ENCODE results near the gene WNT8B. TPM values are rescaled to one million over a fixed set of nuclear protein-coding genes. Genes with fewer than 3 reads are reported as not detected.

Gene WNT8B
- total and polyA plus RNA-seq, 2 donors = 0.08 to 0.11 TPM

GRCh38 chr10:100469756-100470155 is 6.9 kb downstream of the WNT8B start:
- Histone ChIP-seq H3K4me3 (ENCODE audit: low read depth, low read length) (no peak overlapping the region), H3K36me3 (ENCODE audit: insufficient read depth) (no peaks in the 10 kb centered on the region), H3K4me1 (ENCODE audit: insufficient read depth) (no peaks in the 10 kb centered on the region), H3K27ac (ENCODE audit: low read depth) (no peak overlapping the region)
- WGBS = 78% methylated on average over 1 of the region's 1 CpG
- no peak for DNase-seq (ENCODE audit: extremely low spot score)

- 46% methylated on average over 3 of the region's 3 CpGs for WGBS
- H3K4me3 ChIP-seq (ENCODE audit: low read depth, low read length) = no peak overlapping the region
- no peaks in the 10 kb centered on the region for H3K4me1 ChIP-seq (ENCODE audit: insufficient read depth)
- no peak overlapping the region for H3K27ac ChIP-seq (ENCODE audit: low read depth)
- no peak for DNase-seq (ENCODE audit: extremely low spot score)
- no peaks in the 10 kb centered on the region for H3K36me3 ChIP-seq (ENCODE audit: insufficient read depth)
Measured at GRCh38 chr10:100470367-100470766, 7.6 kb downstream of the WNT8B start.

GRCh38 chr10:100477970-100478369 is 15.2 kb downstream of the WNT8B start:
- WGBS = 23% methylated on average over 5 of the region's 5 CpGs
- no peak for DNase-seq (ENCODE audit: extremely low spot score)
- Histone ChIP-seq H3K27ac (ENCODE audit: low read depth) (no peak overlapping the region), H3K4me1 (ENCODE audit: insufficient read depth) (no peaks in the 10 kb centered on the region), H3K4me3 (ENCODE audit: low read depth, low read length) (no peak overlapping the region), H3K36me3 (ENCODE audit: insufficient read depth) (no peaks in the 10 kb centered on the region)

GRCh38 chr10:100479037-100479436 is 16.2 kb downstream of the WNT8B start:
- no peaks in the 10 kb centered on the region for H3K4me1 ChIP-seq (ENCODE audit: insufficient read depth)
- no peak overlapping the region for H3K4me3 ChIP-seq (ENCODE audit: low read depth, low read length)
- no peak for DNase-seq (ENCODE audit: extremely low spot score)
- 7% methylated on average over 4 of the region's 4 CpGs for WGBS
- no peak overlapping the region for H3K27ac ChIP-seq (ENCODE audit: low read depth)
- no peaks in the 10 kb centered on the region for H3K36me3 ChIP-seq (ENCODE audit: insufficient read depth)

- H3K27ac ChIP-seq (ENCODE audit: low read depth) = no peak overlapping the region
- H3K36me3 ChIP-seq (ENCODE audit: insufficient read depth) = no peaks in the 10 kb centered on the region
- no peak for DNase-seq (ENCODE audit: extremely low spot score)
- no peak overlapping the region for H3K4me3 ChIP-seq (ENCODE audit: low read depth, low read length)
- no peaks in the 10 kb centered on the region for H3K4me1 ChIP-seq (ENCODE audit: insufficient read depth)
- 62% methylated on average over 2 of the region's 2 CpGs for WGBS
Measured at GRCh38 chr10:100480002-100480401, 17.2 kb downstream of the WNT8B start.

- peak overlapping the region; percentile 45 for H3K4me3 ChIP-seq (ENCODE audit: low read depth, low read length)
- 2% methylated on average over 19 of the region's 19 CpGs for WGBS
- H3K36me3 ChIP-seq (ENCODE audit: insufficient read depth) = no peaks in the 10 kb centered on the region
- peak; percentile 83 for DNase-seq (ENCODE audit: extremely low spot score)
- H3K4me1 ChIP-seq (ENCODE audit: insufficient read depth) = no peaks in the 10 kb centered on the region
- no peak overlapping the region for H3K27ac ChIP-seq (ENCODE audit: low read depth)
Measured at GRCh38 chr10:100481462-100482081, 18.8 kb downstream of the WNT8B start.

GRCh38 chr10:100482181-100482833 is 19.5 kb downstream of the WNT8B start:
- no peak for DNase-seq (ENCODE audit: extremely low spot score)
- Histone ChIP-seq H3K4me3 (ENCODE audit: low read depth, low read length) (peak overlapping the region; percentile 45), H3K36me3 (ENCODE audit: insufficient read depth) (no peaks in the 10 kb centered on the region), H3K4me1 (ENCODE audit: insufficient read depth) (no peaks in the 10 kb centered on the region), H3K27ac (ENCODE audit: low read depth) (no peak overlapping the region)
- WGBS = under 1% methylated on average over 59 of the region's 59 CpGs

- Histone ChIP-seq H3K4me3 (ENCODE audit: low read depth, low read length) (no peak overlapping the region), H3K36me3 (ENCODE audit: insufficient read depth) (no peaks in the 10 kb centered on the region), H3K27ac (ENCODE audit: low read depth) (no peak overlapping the region), H3K4me1 (ENCODE audit: insufficient read depth) (no peaks in the 10 kb centered on the region)
- DNase-seq (ENCODE audit: extremely low spot score) = no peak
- WGBS = 32% methylated on average over 5 of the region's 5 CpGs
Measured at GRCh38 chr10:100482834-100483185, 20.0 kb downstream of the WNT8B start.

GRCh38 chr10:100483876-100484666 is 21.3 kb downstream of the WNT8B start:
- no peaks in the 10 kb centered on the region for H3K4me1 ChIP-seq (ENCODE audit: insufficient read depth)
- 80% methylated on average over 5 of the region's 5 CpGs for WGBS
- H3K36me3 ChIP-seq (ENCODE audit: insufficient read depth) = no peaks in the 10 kb centered on the region
- no peak overlapping the region for H3K27ac ChIP-seq (ENCODE audit: low read depth)
- H3K4me3 ChIP-seq (ENCODE audit: low read depth, low read length) = no peak overlapping the region
- no peak for DNase-seq (ENCODE audit: extremely low spot score)

GRCh38 chr10:100485366-100485765 is 22.6 kb downstream of the WNT8B start:
- DNase-seq (ENCODE audit: extremely low spot score) = no peak
- Histone ChIP-seq H3K4me1 (ENCODE audit: insufficient read depth) (no peaks in the 10 kb centered on the region), H3K36me3 (ENCODE audit: insufficient read depth) (no peaks in the 10 kb centered on the region), H3K4me3 (ENCODE audit: low read depth, low read length) (no peak overlapping the region), H3K27ac (ENCODE audit: low read depth) (no peak overlapping the region)
- WGBS = 70% methylated on average over 8 of the region's 8 CpGs

- H3K36me3 ChIP-seq (ENCODE audit: insufficient read depth) = no peaks in the 10 kb centered on the region
- H3K27ac ChIP-seq (ENCODE audit: low read depth) = no peak overlapping the region
- H3K4me3 ChIP-seq (ENCODE audit: low read depth, low read length) = no peak overlapping the region
- 87% methylated on average over 10 of the region's 10 CpGs for WGBS
- no peak for DNase-seq (ENCODE audit: extremely low spot score)
- H3K4me1 ChIP-seq (ENCODE audit: insufficient read depth) = no peaks in the 10 kb centered on the region
Measured at GRCh38 chr10:100485801-100486495, 23.1 kb downstream of the WNT8B start.

GRCh38 chr10:100487529-100487928 is 24.7 kb downstream of the WNT8B start:
- no peaks in the 10 kb centered on the region for H3K36me3 ChIP-seq (ENCODE audit: insufficient read depth)
- 92% methylated on average over 6 of the region's 6 CpGs for WGBS
- H3K27ac ChIP-seq (ENCODE audit: low read depth) = no peak overlapping the region
- no peak for DNase-seq (ENCODE audit: extremely low spot score)
- no peaks in the 10 kb centered on the region for H3K4me1 ChIP-seq (ENCODE audit: insufficient read depth)
- H3K4me3 ChIP-seq (ENCODE audit: low read depth, low read length) = no peak overlapping the region

GRCh38 chr10:100489396-100489795 is 26.6 kb downstream of the WNT8B start:
- Histone ChIP-seq H3K4me1 (ENCODE audit: insufficient read depth) (no peaks in the 10 kb centered on the region), H3K4me3 (ENCODE audit: low read depth, low read length) (no peak overlapping the region), H3K36me3 (ENCODE audit: insufficient read depth) (no peaks in the 10 kb centered on the region), H3K27ac (ENCODE audit: low read depth) (no peak overlapping the region)
- WGBS = 88% methylated on average over 5 of the region's 5 CpGs
- DNase-seq (ENCODE audit: extremely low spot score) = no peak

All from urinary bladder (tissue), 4 donors.